GM19240 (cell line): ENCODE results near the gene TMEM170B.

Experiments
- DNase-seq: peaks from one replicate; pipeline ENCODE4 v3.0.0; 2011; ENCODE audit warnings: low spot score; ENCODE audit not compliant: insufficient read length

Gene TMEM170B

GRCh38 chr6:11585426-11586016 lies 48.0 kb downstream of the TMEM170B start:
- DNase-seq, result no peak

DNA sequence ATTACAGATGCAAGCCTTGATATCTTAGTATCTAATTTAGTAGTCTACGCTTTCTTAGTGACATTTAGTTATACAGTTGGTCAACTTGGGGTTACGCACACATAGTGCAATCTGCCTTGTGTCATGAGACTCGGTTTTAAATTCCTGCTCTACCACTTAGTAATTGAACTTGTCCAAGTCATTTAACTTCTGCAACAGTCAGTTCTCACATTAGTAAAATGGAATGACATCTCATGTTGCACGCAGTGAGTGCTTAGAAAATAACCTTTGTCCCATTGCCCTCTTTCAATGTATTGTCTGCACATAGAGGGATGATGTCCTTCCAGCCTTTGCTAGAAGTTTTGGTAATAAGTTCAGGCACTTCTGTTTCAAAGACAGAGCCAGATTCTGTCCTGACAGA lies 48.6 kb downstream of the TMEM170B start:
- no peak for DNase-seq

GRCh38 chr6:11586536-11586935 lies 49.0 kb downstream of the TMEM170B start:
- no peak for DNase-seq

DNA sequence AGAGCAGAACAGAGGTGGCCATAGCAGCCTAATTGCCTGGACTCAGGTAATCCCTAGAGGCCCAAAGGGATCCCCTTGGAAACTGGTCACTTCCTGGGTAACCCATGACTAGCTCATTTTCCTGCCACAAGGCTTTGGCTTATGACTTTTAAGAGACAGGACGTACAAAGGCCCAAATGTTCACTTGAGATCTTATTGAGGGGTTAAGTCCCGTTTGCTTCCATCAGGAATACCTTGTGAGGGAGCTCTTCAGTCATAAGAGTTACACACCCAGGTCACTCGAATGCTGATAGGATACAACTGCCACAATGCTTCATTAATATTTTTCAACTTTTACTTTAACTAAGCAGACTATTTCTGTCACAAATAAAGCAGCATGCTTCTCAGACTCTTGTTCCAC lies 51.7 kb downstream of the TMEM170B start:
- no peak for DNase-seq

DNA sequence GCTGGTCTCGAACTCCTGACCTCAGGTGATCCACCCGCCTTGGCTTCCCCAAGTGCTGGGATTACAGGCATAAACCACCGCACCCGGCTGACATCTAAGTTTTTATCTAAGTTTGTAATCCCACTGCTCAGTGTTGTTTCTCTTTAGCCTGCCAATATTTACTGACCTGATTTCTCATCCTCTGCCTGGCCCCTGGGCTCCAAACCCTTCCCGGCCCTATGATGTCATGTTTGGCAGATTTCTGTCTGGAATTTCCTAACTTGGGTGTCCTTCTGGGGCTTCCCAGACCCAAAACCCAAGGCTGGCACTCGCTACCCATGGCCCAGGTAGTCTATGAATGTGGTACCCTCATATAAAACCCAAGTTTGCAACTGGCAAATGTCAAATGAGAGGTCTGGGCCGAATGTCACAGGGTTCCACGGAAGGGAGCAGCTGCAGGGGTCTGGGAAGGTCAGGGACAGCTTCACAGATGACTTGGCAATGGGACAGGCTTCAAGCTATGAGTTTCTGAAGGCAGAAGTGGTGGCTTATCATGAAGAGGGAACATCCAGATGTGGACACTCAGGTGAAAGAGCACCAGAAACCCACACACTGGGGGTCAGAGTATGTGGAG lies 54.9 kb downstream of the TMEM170B start:
- DNase-seq, result no peak

- no peak for DNase-seq
These were observed 55.5 kb downstream of the TMEM170B start for GRCh38 chr6:11593096-11593495.

GRCh38 chr6:11595903-11596302 lies 58.4 kb downstream of the TMEM170B start:
- no peak for DNase-seq

DNA sequence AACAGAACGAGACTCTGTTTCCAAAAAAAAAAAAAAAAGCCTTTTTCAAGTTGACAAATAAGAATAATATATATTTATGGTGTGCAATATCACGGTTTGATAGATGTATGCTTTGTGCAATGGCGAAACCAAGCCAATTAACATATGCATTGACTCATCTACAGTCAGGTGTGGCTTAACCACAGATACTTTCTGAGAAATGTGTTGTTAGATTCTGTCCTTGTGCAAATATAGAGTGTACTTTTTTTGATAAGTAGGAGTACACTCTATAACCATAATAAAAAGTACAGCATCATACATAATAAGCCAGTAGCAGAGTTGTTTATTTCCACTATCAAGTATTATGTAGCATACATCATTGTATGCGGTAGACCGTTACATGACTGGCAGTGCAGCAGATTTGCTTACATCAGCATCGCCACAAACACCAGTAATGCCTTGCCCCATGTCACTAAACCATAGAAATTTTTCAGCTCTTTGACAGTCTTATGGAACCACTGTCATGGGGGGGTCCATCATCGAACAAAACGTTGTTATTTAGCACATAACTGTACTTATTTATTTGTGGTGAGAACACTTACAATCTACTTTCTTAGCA lies 59.2 kb downstream of the TMEM170B start:
- no peak for DNase-seq

DNA sequence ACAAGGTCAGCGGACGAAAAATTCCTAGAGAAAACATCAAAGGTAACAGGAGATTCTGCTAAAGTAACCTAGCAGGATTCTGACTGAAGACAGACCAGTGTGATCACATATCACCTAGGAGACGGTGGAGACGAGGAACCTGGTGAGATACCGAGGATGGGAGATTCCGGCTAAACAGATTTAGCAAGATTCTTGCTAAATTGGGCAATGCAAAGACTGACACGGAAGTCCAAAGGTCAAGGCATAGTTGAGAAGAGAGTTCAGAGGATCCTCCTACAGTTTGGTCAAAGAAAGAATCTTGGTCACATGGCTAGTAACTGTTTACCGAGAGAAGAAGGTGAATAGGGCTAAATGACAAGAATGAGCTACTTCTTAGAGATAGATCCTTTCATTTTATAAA lies 61.1 kb downstream of the TMEM170B start:
- no peak for DNase-seq

DNA sequence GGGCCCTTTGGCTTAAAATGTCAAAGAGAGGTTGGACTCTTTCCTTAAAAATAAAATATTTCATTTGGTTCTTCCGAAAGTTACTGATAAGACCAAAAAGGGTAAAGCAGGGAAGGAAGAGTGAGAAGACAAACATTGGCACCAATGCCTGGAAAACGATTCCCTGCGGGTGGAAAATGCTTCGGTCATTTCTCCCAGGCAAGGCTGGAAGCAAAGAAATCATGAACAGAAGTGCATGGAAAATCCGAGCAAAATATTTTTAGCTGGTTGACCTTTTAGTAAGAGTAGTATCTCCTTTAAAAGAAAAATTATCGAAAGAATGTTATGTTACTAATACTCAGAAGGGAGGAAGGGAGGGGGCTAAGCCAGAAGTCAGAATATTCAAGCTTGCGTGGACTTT lies 62.7 kb downstream of the TMEM170B start:
- DNase-seq, result no peak

GRCh38 chr6:11601776-11602605 lies 64.4 kb downstream of the TMEM170B start:
- no peak for DNase-seq

GRCh38 chr6:11604215-11604614 lies 66.7 kb downstream of the TMEM170B start:
- no peak for DNase-seq

- no peak for DNase-seq
These were observed 67.4 kb downstream of the TMEM170B start for GRCh38 chr6:11604836-11605506.

DNA sequence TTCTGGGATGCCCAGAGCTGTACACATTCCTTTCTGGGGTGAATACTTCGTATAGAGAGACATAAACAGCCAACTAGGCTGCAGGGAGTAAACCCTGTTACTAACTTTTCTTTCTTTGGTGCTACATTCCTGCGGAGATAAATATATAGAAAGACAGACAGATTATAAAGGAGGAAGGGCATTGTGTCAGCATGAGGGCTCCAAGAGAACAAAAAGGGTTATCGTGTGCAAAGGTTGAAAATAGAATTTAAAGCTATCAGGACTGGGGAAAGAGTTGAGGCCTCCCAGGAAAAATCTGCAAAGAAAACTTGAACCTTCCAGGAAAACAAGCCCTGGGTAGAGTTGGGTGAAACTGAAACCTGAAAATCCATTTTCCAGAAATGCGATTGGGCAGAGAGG lies 68.0 kb downstream of the TMEM170B start:
- DNase-seq, result no peak

- DNase-seq, result no peak
These were observed 68.8 kb downstream of the TMEM170B start for GRCh38 chr6:11606332-11606731.

DNA sequence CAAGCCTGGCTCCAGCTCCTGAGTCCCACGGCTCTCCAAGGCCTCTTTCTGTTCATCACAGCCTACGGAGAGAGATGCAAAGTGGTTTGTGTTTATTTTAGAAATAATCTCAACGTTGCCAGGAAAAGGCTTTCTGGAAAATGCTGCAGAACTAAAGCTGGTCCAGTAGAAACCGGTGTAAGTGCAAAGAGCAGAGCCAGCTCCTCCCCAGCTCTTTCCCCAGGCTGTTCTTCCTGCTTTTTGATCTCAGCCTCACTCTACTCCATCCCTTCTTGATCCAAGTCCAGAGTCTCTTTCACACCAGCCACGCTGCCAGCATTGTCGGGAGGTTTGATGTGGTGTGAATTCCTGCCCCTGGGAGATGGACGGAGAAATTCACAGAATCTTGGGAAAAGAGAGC lies 69.8 kb downstream of the TMEM170B start:
- DNase-seq, result no peak

DNA sequence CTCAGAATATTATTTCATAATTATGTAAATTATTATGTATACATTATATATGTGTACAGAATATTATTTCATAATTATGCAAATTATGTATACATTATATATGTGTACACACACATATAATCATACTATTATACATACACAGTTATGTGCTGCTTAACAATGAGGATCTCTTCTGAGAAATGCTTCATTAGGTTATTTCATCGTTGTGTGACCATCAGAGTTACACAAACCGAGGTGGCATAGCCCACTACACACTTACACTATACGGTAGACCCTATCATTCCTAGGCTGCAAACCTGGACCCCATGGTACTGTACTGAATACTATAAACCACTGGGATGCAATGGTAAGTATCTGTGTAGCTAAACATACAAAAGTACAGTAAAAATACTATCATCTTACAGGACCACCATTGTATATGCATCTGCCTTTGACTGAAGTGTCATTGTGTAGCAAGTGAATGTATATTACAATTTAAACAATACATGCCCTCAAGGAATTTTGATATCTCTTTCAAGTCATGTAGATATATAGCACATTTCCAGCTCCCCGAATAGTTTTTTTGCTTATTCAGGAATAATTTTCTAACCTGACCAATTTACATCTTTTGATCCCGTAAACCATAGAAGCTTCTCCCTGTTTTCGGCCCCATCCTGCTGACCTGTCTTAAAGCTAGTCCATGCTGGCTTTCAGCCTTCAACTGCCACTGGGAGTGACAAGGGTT lies 71.2 kb downstream of the TMEM170B start:
- DNase-seq, result no peak

GRCh38 chr6:11609324-11610071 lies 71.9 kb downstream of the TMEM170B start:
- DNase-seq, result no peak

DNA sequence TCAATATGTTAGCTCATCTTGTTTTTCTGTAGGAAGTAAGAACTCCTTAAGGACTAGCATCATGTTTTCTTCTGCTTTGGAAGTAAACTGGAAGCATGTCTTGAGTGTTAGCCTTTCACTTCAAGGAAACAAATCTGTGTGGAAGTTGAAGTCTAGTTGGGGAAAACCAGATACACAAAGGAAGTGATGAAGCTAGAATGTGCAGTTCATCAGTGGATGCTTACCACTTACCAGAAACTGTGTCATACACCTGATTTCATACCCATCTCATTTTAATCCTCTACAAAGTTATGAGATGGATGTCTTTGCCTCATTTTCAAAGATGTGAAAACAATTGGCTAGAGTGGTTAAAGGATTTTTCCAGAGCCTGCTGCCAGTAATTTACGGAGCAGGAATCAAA lies 75.8 kb downstream of the TMEM170B start:
- no peak for DNase-seq

GRCh38 chr6:11613858-11614257 lies 76.3 kb downstream of the TMEM170B start:
- no peak for DNase-seq
